Measurements from ENCODE around the gene HEPACAM.

HEPACAM gene

GRCh38 chr11:124878759-124879492 lies 56.9 kb downstream of the HEPACAM start:
- H3K4ac ChIP-seq (ENCODE audit: low read depth, low read length): no peak overlapping the region
- no peak for DNase-seq
- no peak overlapping the region for H3K27ac ChIP-seq (ENCODE audit: low read depth, low read length)
- H4K91ac ChIP-seq (ENCODE audit: low read depth, low read length): no peak overlapping the region
- no peak overlapping the region for H3K14ac ChIP-seq (ENCODE audit: low read length)
- H2BK120ac ChIP-seq (ENCODE audit: insufficient read depth, low read length, poor library complexity): no peak overlapping the region
- H2BK12ac ChIP-seq (ENCODE audit: low read length): no peak overlapping the region
- no peak overlapping the region for H2BK5ac ChIP-seq (ENCODE audit: low read depth, low read length, poor library complexity)
- peaks cover 8% of the 10 kb centered on the region for H3K27me3 ChIP-seq (ENCODE audit: insufficient read depth, low read length)
- H4K12ac ChIP-seq (ENCODE audit: low read depth, low read length): no peak overlapping the region
- no CpG with 5 or more reads among the region's 11 CpGs for WGBS (ENCODE audit: extremely low coverage, insufficient coverage, insufficient read length)
- H3K36me3 ChIP-seq (ENCODE audit: control insufficient read depth in 1 of 2, insufficient read depth in 2 of 2, low read length in 2 of 2): no peaks in the 10 kb centered on the region
- H3K79me2 ChIP-seq (ENCODE audit: control insufficient read depth, insufficient read depth, low read length, poor library complexity): peaks cover 2% of the 10 kb centered on the region
- H4K8ac ChIP-seq (ENCODE audit: low read depth, low read length): no peak overlapping the region
- no peak overlapping the region for H3K9ac ChIP-seq (ENCODE audit: low read length)
- peaks cover 3% of the 10 kb centered on the region for H3K9me3 ChIP-seq (ENCODE audit: insufficient read depth, low read depth, low read length)
- H3K4me1 ChIP-seq (ENCODE audit: control insufficient read depth in 1 of 2, insufficient read depth in 2 of 2, low read length in 2 of 2): peaks cover 0 to 6% of the 10 kb centered on the region in 2 experiments
- no peak overlapping the region for H2AK5ac ChIP-seq (ENCODE audit: low read length)
- no peak overlapping the region for H3K23ac ChIP-seq (ENCODE audit: low read length)
- H3K79me1 ChIP-seq (ENCODE audit: low read length): peaks cover 2% of the 10 kb centered on the region
- no peak overlapping the region for H3K4me2 ChIP-seq (ENCODE audit: low read length)
- no peak overlapping the region for H3K18ac ChIP-seq (ENCODE audit: low read length)
- no peak overlapping the region for H3K4me3 ChIP-seq (ENCODE audit: low read depth, low read length)
- H2AFZ ChIP-seq (ENCODE audit: insufficient read depth, low read length, poor library complexity): no peak overlapping the region

GRCh38 chr11:124877910-124878758 lies 57.7 kb downstream of the HEPACAM start:
- H3K4ac ChIP-seq (ENCODE audit: low read depth, low read length): no peak overlapping the region
- no peak overlapping the region for H4K12ac ChIP-seq (ENCODE audit: low read depth, low read length)
- no peak overlapping the region for H4K91ac ChIP-seq (ENCODE audit: low read depth, low read length)
- H2BK5ac ChIP-seq (ENCODE audit: low read depth, low read length, poor library complexity): no peak overlapping the region
- no peak overlapping the region for H2BK120ac ChIP-seq (ENCODE audit: insufficient read depth, low read length, poor library complexity)
- no peak overlapping the region for H3K14ac ChIP-seq (ENCODE audit: low read length)
- H2BK12ac ChIP-seq (ENCODE audit: low read length): no peak overlapping the region
- no peak overlapping the region for H3K9ac ChIP-seq (ENCODE audit: low read length)
- no peak overlapping the region for H2AK5ac ChIP-seq (ENCODE audit: low read length)
- H3K4me3 ChIP-seq (ENCODE audit: low read depth, low read length): no peak overlapping the region
- H4K8ac ChIP-seq (ENCODE audit: low read depth, low read length): no peak overlapping the region
- H3K4me1 ChIP-seq (ENCODE audit: control insufficient read depth in 1 of 2, insufficient read depth in 2 of 2, low read length in 2 of 2): peaks cover 0 to 6% of the 10 kb centered on the region in 2 experiments
- peaks cover 2% of the 10 kb centered on the region for H3K79me2 ChIP-seq (ENCODE audit: control insufficient read depth, insufficient read depth, low read length, poor library complexity)
- H3K4me2 ChIP-seq (ENCODE audit: low read length): no peak overlapping the region
- no peak overlapping the region for H3K27ac ChIP-seq (ENCODE audit: low read depth, low read length)
- peaks cover 2% of the 10 kb centered on the region for H3K79me1 ChIP-seq (ENCODE audit: low read length)
- no peak overlapping the region for H3K18ac ChIP-seq (ENCODE audit: low read length)
- H2AFZ ChIP-seq (ENCODE audit: insufficient read depth, low read length, poor library complexity): no peak overlapping the region
- peaks cover 3% of the 10 kb centered on the region for H3K9me3 ChIP-seq (ENCODE audit: insufficient read depth, low read depth, low read length)
- peaks cover 12% of the 10 kb centered on the region for H3K27me3 ChIP-seq (ENCODE audit: insufficient read depth, low read length)
- no peak for DNase-seq
- H3K23ac ChIP-seq (ENCODE audit: low read length): no peak overlapping the region
- no peaks in the 10 kb centered on the region for H3K36me3 ChIP-seq (ENCODE audit: control insufficient read depth in 1 of 2, insufficient read depth in 2 of 2, low read length in 2 of 2)
- no CpG with 5 or more reads among the region's 17 CpGs for WGBS (ENCODE audit: extremely low coverage, insufficient coverage, insufficient read length)

- no peak overlapping the region for H2AFZ ChIP-seq (ENCODE audit: insufficient read depth, low read length, poor library complexity)
- no peak overlapping the region for H2BK12ac ChIP-seq (ENCODE audit: low read length)
- H3K18ac ChIP-seq (ENCODE audit: low read length): no peak overlapping the region
- H2BK5ac ChIP-seq (ENCODE audit: low read depth, low read length, poor library complexity): no peak overlapping the region
- no peak overlapping the region for H3K27ac ChIP-seq (ENCODE audit: low read depth, low read length)
- no peak overlapping the region for H4K8ac ChIP-seq (ENCODE audit: low read depth, low read length)
- H3K27me3 ChIP-seq (ENCODE audit: insufficient read depth, low read length): peaks cover 17% of the 10 kb centered on the region
- no peak overlapping the region for H3K9ac ChIP-seq (ENCODE audit: low read length)
- WGBS (ENCODE audit: extremely low coverage, insufficient coverage, insufficient read length): no CpG with 5 or more reads among the region's 10 CpGs
- no peak overlapping the region for H3K4ac ChIP-seq (ENCODE audit: low read depth, low read length)
- H3K36me3 ChIP-seq (ENCODE audit: control insufficient read depth in 1 of 2, insufficient read depth in 2 of 2, low read length in 2 of 2): no peaks in the 10 kb centered on the region
- no peak overlapping the region for H3K4me2 ChIP-seq (ENCODE audit: low read length)
- no peak overlapping the region for H3K23ac ChIP-seq (ENCODE audit: low read length)
- H3K9me3 ChIP-seq (ENCODE audit: insufficient read depth, low read depth, low read length): peaks cover 3% of the 10 kb centered on the region
- peaks cover 2% of the 10 kb centered on the region for H3K79me1 ChIP-seq (ENCODE audit: low read length)
- no peak overlapping the region for H2AK5ac ChIP-seq (ENCODE audit: low read length)
- H4K12ac ChIP-seq (ENCODE audit: low read depth, low read length): no peak overlapping the region
- no peak overlapping the region for H2BK120ac ChIP-seq (ENCODE audit: insufficient read depth, low read length, poor library complexity)
- H3K4me3 ChIP-seq (ENCODE audit: low read depth, low read length): no peak overlapping the region
- H3K14ac ChIP-seq (ENCODE audit: low read length): no peak overlapping the region
- DNase-seq: no peak
- no peak overlapping the region for H4K91ac ChIP-seq (ENCODE audit: low read depth, low read length)
- H3K4me1 ChIP-seq (ENCODE audit: control insufficient read depth in 1 of 2, insufficient read depth in 2 of 2, low read length in 2 of 2): peaks cover 0 to 5% of the 10 kb centered on the region in 2 experiments
- H3K79me2 ChIP-seq (ENCODE audit: control insufficient read depth, insufficient read depth, low read length, poor library complexity): peaks cover 2% of the 10 kb centered on the region
Observed at GRCh38 chr11:124877631-124877909, 58.3 kb downstream of the HEPACAM start.

- H2AK5ac ChIP-seq (ENCODE audit: low read length): no peak overlapping the region
- H3K79me1 ChIP-seq (ENCODE audit: low read length): peaks cover 2% of the 10 kb centered on the region
- H3K14ac ChIP-seq (ENCODE audit: low read length): no peak overlapping the region
- DNase-seq: no peak
- no peak overlapping the region for H2BK120ac ChIP-seq (ENCODE audit: insufficient read depth, low read length, poor library complexity)
- H4K8ac ChIP-seq (ENCODE audit: low read depth, low read length): peak overlapping the region; percentile 22
- H2BK5ac ChIP-seq (ENCODE audit: low read depth, low read length, poor library complexity): no peak overlapping the region
- no peak overlapping the region for H4K91ac ChIP-seq (ENCODE audit: low read depth, low read length)
- H3K23ac ChIP-seq (ENCODE audit: low read length): no peak overlapping the region
- H3K18ac ChIP-seq (ENCODE audit: low read length): no peak overlapping the region
- H3K9me3 ChIP-seq (ENCODE audit: insufficient read depth, low read depth, low read length): peaks cover 3% of the 10 kb centered on the region
- peaks cover 0 to 5% of the 10 kb centered on the region in 2 experiments for H3K4me1 ChIP-seq (ENCODE audit: control insufficient read depth in 1 of 2, insufficient read depth in 2 of 2, low read length in 2 of 2)
- H3K27me3 ChIP-seq (ENCODE audit: insufficient read depth, low read length): peaks cover 17% of the 10 kb centered on the region
- no peak overlapping the region for H4K12ac ChIP-seq (ENCODE audit: low read depth, low read length)
- H3K27ac ChIP-seq (ENCODE audit: low read depth, low read length): no peak overlapping the region
- H3K4me2 ChIP-seq (ENCODE audit: low read length): peak overlapping the region; percentile 82
- H2AFZ ChIP-seq (ENCODE audit: insufficient read depth, low read length, poor library complexity): peak overlapping the region; percentile 28
- H3K9ac ChIP-seq (ENCODE audit: low read length): no peak overlapping the region
- no peak overlapping the region for H3K4ac ChIP-seq (ENCODE audit: low read depth, low read length)
- H3K4me3 ChIP-seq (ENCODE audit: low read depth, low read length): peak overlapping the region; percentile 76
- WGBS (ENCODE audit: extremely low coverage, insufficient coverage, insufficient read length): no CpG with 5 or more reads among the region's 30 CpGs
- H3K36me3 ChIP-seq (ENCODE audit: control insufficient read depth in 1 of 2, insufficient read depth in 2 of 2, low read length in 2 of 2): no peaks in the 10 kb centered on the region
- peaks cover 2% of the 10 kb centered on the region for H3K79me2 ChIP-seq (ENCODE audit: control insufficient read depth, insufficient read depth, low read length, poor library complexity)
- no peak overlapping the region for H2BK12ac ChIP-seq (ENCODE audit: low read length)
Observed at GRCh38 chr11:124876818-124877630, 58.8 kb downstream of the HEPACAM start.

Measured in trophoblast cell (in vitro differentiated cells and primary cell).